A673 (cell line): ENCODE results near the gene CCDC80. TPM values are rescaled to one million over a fixed set of nuclear protein-coding genes. Genes with fewer than 3 reads are reported as not detected.
A peak's percentile ranks its signal among the peaks of the same experiment; 100 is the strongest.

Experiments
- BruUV-seq: library from RNA; stranded (reverse); fragments of 400-500 nt; replicated peaks from 2 replicates; lab custom pipeline; 2021; lab: Mats Ljungman, UMichigan
- CTCF ChIA-PET: fragments of 300-600 bp; sonication (Branson Sonifier 250); formaldehyde crosslinking; loops from one replicate; lab custom pipeline; 2022; ENCODE audit warnings: antibody characterized with exemption; lab: Charles Lee
- POLR2A ChIA-PET: fragments of 300-600 bp; sonication (Branson Sonifier 250); formaldehyde crosslinking; loops from one replicate; lab custom pipeline; 2022; ENCODE audit warnings: antibody characterized with exemption; ENCODE audit not compliant: low non-redundant PET; lab: Charles Lee
- DNase-seq: peaks from one replicate; pipeline ENCODE4 v3.0.0-alpha.2; 2015; ENCODE audit warnings: low spot score
- H3K27ac ChIP-seq: fragments of 200-600 bp; sonication (generic); 2 replicates; pipeline ENCODE4 v1.5.1; 2016; ENCODE audit warnings: mixed run types, low read depth, mild to moderate bottlenecking, mixed read lengths, antibody characterized with exemption, low read length; ENCODE audit not compliant: poor library complexity, severe bottlenecking
- H3K27me3 ChIP-seq: fragments of 200-600 bp; sonication (generic); replicated peaks from 2 replicates; pipeline ENCODE4 v1.6.1; 2017; ENCODE audit warnings: mixed run types, low read depth, mild to moderate bottlenecking, mixed read lengths, antibody characterized with exemption, low read length; ENCODE audit not compliant: insufficient read depth, poor library complexity
- H3K36me3 ChIP-seq: fragments of 200-600 bp; sonication (generic); 2 replicates; pipeline ENCODE4 v1.6.1; 2016; ENCODE audit warnings: mixed run types, mild to moderate bottlenecking, mixed read lengths, antibody characterized with exemption, low read length; ENCODE audit not compliant: insufficient read depth, poor library complexity, severe bottlenecking
- H3K4me1 ChIP-seq: fragments of 200-600 bp; sonication (generic); 2 replicates; pipeline ENCODE4 v1.6.1; 2017; ENCODE audit warnings: mixed run types, mild to moderate bottlenecking, mixed read lengths, antibody characterized with exemption, low read length; ENCODE audit not compliant: insufficient read depth, poor library complexity, severe bottlenecking
- H3K4me3 ChIP-seq: fragments of 200-600 bp; sonication (generic); 2 replicates; pipeline ENCODE4 v1.5.1; 2016; ENCODE audit warnings: low read depth, mixed run types, mild to moderate bottlenecking, mixed read lengths, low read length; ENCODE audit not compliant: poor library complexity, severe bottlenecking
- H3K9me3 ChIP-seq: fragments of 200-600 bp; sonication (generic); 2 replicates; pipeline ENCODE4 v1.6.1; 2016; ENCODE audit warnings: mixed run types, low read depth, mild to moderate bottlenecking, mixed read lengths, antibody characterized with exemption, low read length; ENCODE audit not compliant: poor library complexity, severe bottlenecking
- EZH2 ChIP-seq: fragments of 200-600 bp; sonication (generic); IDR thresholded peaks from 2 replicates; pipeline ENCODE4 v1.6.1; 2017; ENCODE audit warnings: borderline replicate concordance, low read depth, mild to moderate bottlenecking, mixed read lengths, antibody characterized with exemption, low read length; ENCODE audit not compliant: poor library complexity, severe bottlenecking
- intact Hi-C: fragments of 100-400 bp; cut with micrococcal nuclease; formaldehyde crosslinking; loops from one replicate; pipeline ENCODE4 v1.10.0; 2022; ENCODE audit not compliant: unreplicated experiment
- total RNA-seq: library from RNA; stranded (reverse); gene quantifications from 2 replicates; pipeline ENCODE4 v1.2.3, GENCODE V29; 2021
- TF ChIP-seq, protein P1 (sequence below): fragments of 300-800, 200-600 bp; sonication (generic); conservative IDR thresholded peaks from 2 replicates; pipeline ENCODE4 v1.5.1; 2017; ENCODE audit warnings: low read depth, mild to moderate bottlenecking, antibody characterized with exemption, low read length, moderate library complexity, mixed read lengths

Gene CCDC80
- total RNA-seq, 1 experiment from 2014 or later: 4.7 TPM

DNA sequence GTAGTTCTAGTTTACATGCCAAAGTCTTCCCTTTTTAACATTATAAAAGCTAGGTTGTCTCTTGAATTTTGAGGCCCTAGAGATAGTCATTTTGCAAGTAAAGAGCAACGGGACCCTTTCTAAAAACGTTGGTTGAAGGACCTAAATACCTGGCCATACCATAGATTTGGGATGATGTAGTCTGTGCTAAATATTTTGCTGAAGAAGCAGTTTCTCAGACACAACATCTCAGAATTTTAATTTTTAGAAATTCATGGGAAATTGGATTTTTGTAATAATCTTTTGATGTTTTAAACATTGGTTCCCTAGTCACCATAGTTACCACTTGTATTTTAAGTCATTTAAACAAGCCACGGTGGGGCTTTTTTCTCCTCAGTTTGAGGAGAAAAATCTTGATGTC, 57.8 kb downstream of the CCDC80 start:
- BruUV-seq: TSS peak; percentile 42
- no peaks in the 10 kb centered on the region for H3K4me1 ChIP-seq
- H3K36me3 ChIP-seq: no peaks in the 10 kb centered on the region
- no peak overlapping the region for H3K4me3 ChIP-seq
- ChIA-PET CTCF (no interaction called here), POLR2A (no interaction called here)
- DNase-seq: no peak
- intact Hi-C loops: loop anchor here (2.0 to 5.0 kb wide), 4 partner anchors 59 to 396 kb away; partner anchors contain the start of gene CCDC80
- TF ChIP-seq, protein P1, sequence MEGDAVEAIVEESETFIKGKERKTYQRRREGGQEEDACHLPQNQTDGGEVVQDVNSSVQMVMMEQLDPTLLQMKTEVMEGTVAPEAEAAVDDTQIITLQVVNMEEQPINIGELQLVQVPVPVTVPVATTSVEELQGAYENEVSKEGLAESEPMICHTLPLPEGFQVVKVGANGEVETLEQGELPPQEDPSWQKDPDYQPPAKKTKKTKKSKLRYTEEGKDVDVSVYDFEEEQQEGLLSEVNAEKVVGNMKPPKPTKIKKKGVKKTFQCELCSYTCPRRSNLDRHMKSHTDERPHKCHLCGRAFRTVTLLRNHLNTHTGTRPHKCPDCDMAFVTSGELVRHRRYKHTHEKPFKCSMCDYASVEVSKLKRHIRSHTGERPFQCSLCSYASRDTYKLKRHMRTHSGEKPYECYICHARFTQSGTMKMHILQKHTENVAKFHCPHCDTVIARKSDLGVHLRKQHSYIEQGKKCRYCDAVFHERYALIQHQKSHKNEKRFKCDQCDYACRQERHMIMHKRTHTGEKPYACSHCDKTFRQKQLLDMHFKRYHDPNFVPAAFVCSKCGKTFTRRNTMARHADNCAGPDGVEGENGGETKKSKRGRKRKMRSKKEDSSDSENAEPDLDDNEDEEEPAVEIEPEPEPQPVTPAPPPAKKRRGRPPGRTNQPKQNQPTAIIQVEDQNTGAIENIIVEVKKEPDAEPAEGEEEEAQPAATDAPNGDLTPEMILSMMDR: no peak
- no peak for TF ChIP-seq EZH2
- H3K27ac ChIP-seq: no peak overlapping the region
- H3K9me3 ChIP-seq: no peaks in the 10 kb centered on the region
- no peaks in the 10 kb centered on the region for H3K27me3 ChIP-seq

DNA sequence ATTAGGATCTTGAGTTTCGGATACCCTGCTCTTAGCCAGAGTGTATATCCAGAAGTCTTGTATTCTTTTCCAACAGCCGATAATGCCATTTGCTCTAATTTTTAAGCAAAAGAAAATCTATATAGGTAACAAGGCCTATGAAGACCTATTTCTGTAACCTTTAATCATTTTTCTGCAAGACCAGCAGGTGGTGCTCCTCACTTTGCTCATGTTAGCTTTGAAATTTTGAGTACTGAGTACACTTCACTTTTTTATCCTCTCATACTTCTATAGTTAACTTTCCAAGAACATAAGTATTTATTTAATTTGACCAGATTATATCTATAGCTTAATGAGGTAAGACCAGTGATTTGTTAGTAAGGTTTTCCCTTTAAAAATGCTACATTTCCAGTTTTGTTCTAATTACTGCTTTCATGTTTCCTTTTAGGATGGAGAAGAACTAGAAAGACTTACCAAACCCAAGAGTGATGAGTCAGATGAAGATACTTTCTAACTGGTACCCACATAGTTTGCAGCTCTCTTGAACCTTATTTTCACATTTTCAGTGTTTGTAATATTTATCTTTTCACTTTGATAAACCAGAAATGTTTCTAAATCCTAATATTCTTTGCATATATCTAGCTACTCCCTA, 58.6 kb downstream of the CCDC80 start:
- Histone ChIP-seq H3K4me3 (no peak overlapping the region), H3K27ac (no peak overlapping the region), H3K27me3 (no peaks in the 10 kb centered on the region), H3K36me3 (no peaks in the 10 kb centered on the region), H3K9me3 (no peaks in the 10 kb centered on the region), H3K4me1 (no peaks in the 10 kb centered on the region)
- no TSS peak for BruUV-seq
- ChIA-PET POLR2A (no interaction called here), CTCF (interaction anchor here (0.5 to 1.1 kb wide), 3 partner anchors 16 to 161 kb away, joined by 4 to 9 read pairs (median 5); no protein-coding TSS in a partner anchor)
- no peak for TF ChIP-seq EZH2
- TF ChIP-seq, protein P1: peak; percentile 74
- intact Hi-C loops: loop anchor here (2.0 to 5.0 kb wide), 4 partner anchors 60 to 396 kb away; partner anchors contain the start of gene CCDC80
- DNase-seq: peak; percentile 68

DNA sequence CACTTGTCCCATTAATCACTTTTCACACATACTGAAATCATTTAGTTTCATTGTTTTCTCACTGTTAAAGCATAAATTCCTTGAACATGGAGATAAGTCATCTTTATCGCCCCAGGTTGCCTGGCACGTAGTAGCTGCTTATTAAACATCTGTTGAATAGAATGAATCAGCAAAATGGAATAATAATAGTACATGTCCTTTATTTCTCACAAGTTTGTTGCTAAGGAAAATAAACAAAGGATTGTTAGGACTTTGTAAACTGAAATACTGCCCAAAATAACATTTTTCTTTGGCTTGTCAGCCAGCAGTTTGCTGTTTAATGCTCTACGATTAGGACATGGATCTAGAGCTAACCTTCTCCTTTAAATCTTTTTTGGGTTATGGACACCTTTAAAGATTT, 61.2 kb downstream of the CCDC80 start:
- no peak for DNase-seq
- H3K4me1 ChIP-seq: no peaks in the 10 kb centered on the region
- BruUV-seq: no TSS peak
- POLR2A ChIA-PET: no interaction called here
- H3K27ac ChIP-seq: no peak overlapping the region
- no peak overlapping the region for H3K4me3 ChIP-seq
- CTCF ChIA-PET: no interaction called here
- intact Hi-C loops: loop anchor here (5.0 kb wide), 3 partner anchors 63 to 233 kb away; partner anchors contain the start of gene CCDC80
- TF ChIP-seq, protein P1: no peak
- H3K36me3 ChIP-seq: no peaks in the 10 kb centered on the region
- H3K9me3 ChIP-seq: no peaks in the 10 kb centered on the region
- no peaks in the 10 kb centered on the region for H3K27me3 ChIP-seq
